Activated CD8-positive, alpha-beta T cell treated with anti-CD3 and anti-CD28 coated beads, Interleukin-2, amount 10 ng/mL, durations not matched to agents 7 days and 5 days (primary cell): ENCODE results near the gene GRM8. TPM values are rescaled to one million over a fixed set of nuclear protein-coding genes. Genes with fewer than 3 reads are reported as not detected.

Experiments used
- ATAC-seq: fragments of 150-1000 bp; cut with Tn5 transposase; one replicate; pipeline ENCODE4 v1.10.0; 2021; ENCODE audit warnings: moderate library complexity
- CTCF ChIA-PET: fragments of 350-600 bp; sonication (Branson Sonifier 250); formaldehyde crosslinking; loops from one replicate; lab custom pipeline; 2021; ENCODE audit warnings: antibody characterized with exemption; lab: Charles Lee
- POLR2A ChIA-PET: fragments of 350-600 bp; sonication (Branson Sonifier 250); formaldehyde crosslinking; loops from one replicate; lab custom pipeline; 2021; ENCODE audit warnings: antibody characterized with exemption; lab: Charles Lee
- DNase-seq: peaks from one replicate; pipeline ENCODE4 v3.0.0-alpha.2; 2020
- H3K27ac Mint-ChIP-seq: one replicate; pipeline ENCODE4 v1.8.0; 2021; ENCODE audit warnings: mild to moderate bottlenecking, mixed read lengths
- H3K27me3 Mint-ChIP-seq: one replicate; pipeline ENCODE4 v1.8.0; 2021; ENCODE audit warnings: low read depth, mixed read lengths
- H3K36me3 Mint-ChIP-seq: one replicate; pipeline ENCODE4 v1.8.0; 2021; ENCODE audit warnings: low read depth, mixed read lengths
- H3K4me1 Mint-ChIP-seq: one replicate; pipeline ENCODE4 v1.8.0; 2021; ENCODE audit warnings: low read depth, mixed read lengths
- H3K4me3 Mint-ChIP-seq: one replicate; pipeline ENCODE4 v1.8.0; 2021; ENCODE audit warnings: mild to moderate bottlenecking, mixed read lengths
- H3K9me3 Mint-ChIP-seq: one replicate; pipeline ENCODE4 v1.8.0; 2022; ENCODE audit warnings: mixed read lengths; ENCODE audit not compliant: insufficient read depth
- total RNA-seq, 2 experiments: library from RNA; stranded (reverse); gene quantifications; one replicate each; pipeline ENCODE4 v1.2.3, GENCODE V29; 2021

The GRM8 gene
- total RNA-seq, 2 experiments from 2014 or later: not detected

DNA sequence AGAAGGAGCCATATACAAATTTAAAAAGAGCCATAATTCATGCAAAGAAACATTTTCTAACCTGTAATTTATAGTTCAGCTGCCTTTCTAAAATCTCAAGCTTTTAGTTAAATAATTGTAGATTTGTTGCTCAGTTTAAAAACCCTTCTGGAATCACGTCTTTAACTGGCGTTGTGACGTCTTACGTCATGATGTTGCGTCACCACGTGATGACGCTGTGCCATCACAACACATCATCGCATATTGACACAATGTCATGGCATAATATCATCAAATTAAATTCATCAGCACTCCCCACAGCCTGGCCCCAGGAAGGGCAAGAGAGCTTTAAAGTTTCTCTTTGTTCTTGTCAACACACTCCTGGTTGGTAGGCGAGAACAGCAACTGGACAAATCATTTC lies 194.8 kb downstream of the GRM8 start:
- no peak overlapping the region for H3K4me3 Mint-ChIP-seq
- no peaks in the 10 kb centered on the region for H3K4me1 Mint-ChIP-seq
- no peak for DNase-seq
- POLR2A ChIA-PET: no interaction called here
- H3K9me3 Mint-ChIP-seq: no peaks in the 10 kb centered on the region
- ATAC-seq: no peak
- H3K27me3 Mint-ChIP-seq: no peaks in the 10 kb centered on the region
- CTCF ChIA-PET: no interaction called here
- no peak overlapping the region for H3K27ac Mint-ChIP-seq
- no peaks in the 10 kb centered on the region for H3K36me3 Mint-ChIP-seq

- H3K27me3 Mint-ChIP-seq: no peaks in the 10 kb centered on the region
- H3K4me1 Mint-ChIP-seq: no peaks in the 10 kb centered on the region
- no peaks in the 10 kb centered on the region for H3K9me3 Mint-ChIP-seq
- POLR2A ChIA-PET: no interaction called here
- no peaks in the 10 kb centered on the region for H3K36me3 Mint-ChIP-seq
- CTCF ChIA-PET: no interaction called here
- no peak overlapping the region for H3K4me3 Mint-ChIP-seq
- ATAC-seq (no peak), DNase-seq (no peak)
- H3K27ac Mint-ChIP-seq: no peak overlapping the region
These were observed 196.5 kb downstream of the GRM8 start for GRCh38 chr7:127056202-127056601.

GRCh38 chr7:127047521-127047920 lies 205.2 kb downstream of the GRM8 start:
- no peak overlapping the region for H3K4me3 Mint-ChIP-seq
- ATAC-seq: no peak
- no peaks in the 10 kb centered on the region for H3K27me3 Mint-ChIP-seq
- ChIA-PET POLR2A (no interaction called here), CTCF (no interaction called here)
- no peak for DNase-seq
- H3K27ac Mint-ChIP-seq: no peak overlapping the region
- H3K4me1 Mint-ChIP-seq: no peaks in the 10 kb centered on the region
- H3K9me3 Mint-ChIP-seq: no peaks in the 10 kb centered on the region
- no peaks in the 10 kb centered on the region for H3K36me3 Mint-ChIP-seq

DNA sequence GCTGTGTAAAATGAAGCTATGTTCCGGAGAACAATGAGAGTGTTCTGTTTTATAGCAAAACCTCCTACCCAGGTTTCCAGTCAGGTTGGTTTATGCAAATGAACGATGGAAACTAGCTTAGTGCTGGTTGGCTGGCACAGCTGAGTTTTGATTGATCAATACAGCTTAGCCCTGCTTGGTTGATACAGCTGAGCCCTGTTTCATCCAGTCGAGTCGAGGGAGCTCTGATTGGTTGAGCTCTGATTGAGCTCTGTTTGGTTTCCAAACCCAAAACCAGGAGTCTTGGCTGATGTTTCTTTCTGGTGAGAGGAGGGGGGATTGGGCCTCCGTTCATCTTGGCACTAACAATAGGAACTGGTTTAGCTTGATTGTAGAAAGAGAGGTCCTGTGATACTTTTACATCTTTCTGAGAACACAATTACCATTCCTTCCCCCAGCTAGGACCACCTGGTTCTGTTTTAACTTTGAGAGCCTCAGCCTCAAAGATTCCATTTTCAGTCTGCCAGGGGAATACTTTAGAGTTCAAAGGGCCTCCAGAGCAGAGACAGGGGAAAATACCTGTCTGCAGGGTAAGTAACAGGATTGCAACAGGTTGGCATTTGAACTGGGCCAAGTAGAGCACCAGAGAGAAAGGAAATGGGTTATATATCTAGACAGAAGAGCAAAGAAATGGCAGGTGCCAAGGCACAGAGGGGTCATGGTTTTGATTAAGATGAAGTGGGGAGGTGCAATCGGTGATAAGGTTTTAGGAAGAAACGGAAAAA lies 210.9 kb downstream of the GRM8 start:
- H3K4me3 Mint-ChIP-seq: no peak overlapping the region
- no peaks in the 10 kb centered on the region for H3K4me1 Mint-ChIP-seq
- DNase-seq (no peak), ATAC-seq (no peak)
- ChIA-PET POLR2A (no interaction called here), CTCF (no interaction called here)
- H3K27ac Mint-ChIP-seq: no peak overlapping the region
- no peaks in the 10 kb centered on the region for H3K9me3 Mint-ChIP-seq
- H3K36me3 Mint-ChIP-seq: no peaks in the 10 kb centered on the region
- no peaks in the 10 kb centered on the region for H3K27me3 Mint-ChIP-seq

GRCh38 chr7:127040042-127040441 lies 212.7 kb downstream of the GRM8 start:
- Mint-ChIP-seq H3K27ac (no peak overlapping the region), H3K9me3 (no peaks in the 10 kb centered on the region), H3K4me1 (no peaks in the 10 kb centered on the region), H3K4me3 (no peak overlapping the region), H3K27me3 (peaks cover 2% of the 10 kb centered on the region), H3K36me3 (no peaks in the 10 kb centered on the region)
- POLR2A ChIA-PET: no interaction called here
- no peak for DNase-seq
- ATAC-seq: no peak
- CTCF ChIA-PET: no interaction called here

DNA sequence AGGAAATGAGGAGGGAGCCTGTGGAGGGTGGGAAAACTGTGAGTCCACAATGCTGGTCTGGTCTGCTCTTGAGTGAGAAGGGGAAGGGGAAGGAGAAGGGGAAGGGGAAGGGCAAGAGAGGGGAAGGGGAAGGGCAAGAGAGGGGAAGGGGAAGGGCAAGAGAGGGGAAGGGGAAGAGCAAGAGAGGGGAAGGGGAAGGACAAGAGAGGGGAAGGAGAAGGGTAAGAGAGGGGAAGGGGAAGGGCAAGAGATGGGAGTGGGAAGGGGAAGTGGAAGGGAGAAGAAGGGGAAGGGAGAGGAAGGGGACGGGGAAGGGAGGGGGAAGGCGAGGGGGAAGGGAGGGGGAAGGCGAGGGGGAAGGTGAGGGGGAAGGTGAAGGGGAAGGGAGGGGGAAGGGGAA lies 213.2 kb downstream of the GRM8 start:
- no peak overlapping the region for H3K4me3 Mint-ChIP-seq
- CTCF ChIA-PET: no interaction called here
- H3K36me3 Mint-ChIP-seq: no peaks in the 10 kb centered on the region
- no peak for ATAC-seq
- H3K27ac Mint-ChIP-seq: no peak overlapping the region
- no peak for DNase-seq
- peaks cover 2% of the 10 kb centered on the region for H3K27me3 Mint-ChIP-seq
- POLR2A ChIA-PET: no interaction called here
- no peaks in the 10 kb centered on the region for H3K4me1 Mint-ChIP-seq
- H3K9me3 Mint-ChIP-seq: no peaks in the 10 kb centered on the region

DNA sequence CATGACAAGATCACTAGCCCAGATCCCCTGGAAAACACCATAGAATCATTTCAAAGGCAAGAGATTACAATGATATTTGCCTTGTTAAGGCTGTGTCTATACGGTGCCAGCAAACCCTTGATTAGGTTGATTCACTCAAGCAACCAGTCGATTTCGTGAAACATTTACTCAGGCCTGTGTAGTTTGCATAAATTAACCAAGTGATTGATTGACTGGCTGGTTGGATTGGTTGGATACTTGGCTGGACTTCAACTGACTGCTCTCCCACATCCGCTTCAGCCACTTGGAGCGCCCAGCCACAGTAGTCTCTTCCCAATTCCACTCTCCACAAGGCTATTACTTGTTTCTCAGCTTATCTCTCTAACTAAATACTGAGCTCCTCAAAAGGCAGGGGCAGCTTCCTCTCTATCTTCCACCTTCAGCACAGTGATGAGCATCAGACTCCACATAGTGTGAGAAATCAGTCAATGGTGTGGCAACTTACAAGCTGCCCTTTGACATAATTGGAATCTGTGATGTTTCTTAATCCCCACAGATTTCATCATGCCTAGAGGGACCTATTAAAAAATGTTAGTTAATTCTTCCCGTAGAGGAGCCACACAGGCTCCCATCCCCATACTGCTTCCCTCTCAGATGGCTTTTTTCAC lies 217.4 kb downstream of the GRM8 start:
- no peak overlapping the region for H3K27ac Mint-ChIP-seq
- no peak for ATAC-seq
- ChIA-PET CTCF (no interaction called here), POLR2A (no interaction called here)
- no peaks in the 10 kb centered on the region for H3K9me3 Mint-ChIP-seq
- no peaks in the 10 kb centered on the region for H3K4me1 Mint-ChIP-seq
- no peaks in the 10 kb centered on the region for H3K36me3 Mint-ChIP-seq
- DNase-seq: no peak
- peaks cover 2% of the 10 kb centered on the region for H3K27me3 Mint-ChIP-seq
- H3K4me3 Mint-ChIP-seq: no peak overlapping the region

- DNase-seq: no peak
- H3K27ac Mint-ChIP-seq: no peak overlapping the region
- no peak overlapping the region for H3K4me3 Mint-ChIP-seq
- no peaks in the 10 kb centered on the region for H3K4me1 Mint-ChIP-seq
- peaks cover 2% of the 10 kb centered on the region for H3K27me3 Mint-ChIP-seq
- no peaks in the 10 kb centered on the region for H3K36me3 Mint-ChIP-seq
- POLR2A ChIA-PET: no interaction called here
- no peak for ATAC-seq
- H3K9me3 Mint-ChIP-seq: no peaks in the 10 kb centered on the region
- CTCF ChIA-PET: no interaction called here
These were observed 218.4 kb downstream of the GRM8 start for GRCh38 chr7:127034186-127034806.

- no peaks in the 10 kb centered on the region for H3K9me3 Mint-ChIP-seq
- H3K4me1 Mint-ChIP-seq: no peaks in the 10 kb centered on the region
- H3K36me3 Mint-ChIP-seq: no peaks in the 10 kb centered on the region
- DNase-seq: no peak
- no peak overlapping the region for H3K27ac Mint-ChIP-seq
- CTCF ChIA-PET: no interaction called here
- no peaks in the 10 kb centered on the region for H3K27me3 Mint-ChIP-seq
- POLR2A ChIA-PET: no interaction called here
- H3K4me3 Mint-ChIP-seq: no peak overlapping the region
- no peak for ATAC-seq
These were observed 222.9 kb downstream of the GRM8 start for GRCh38 chr7:127029823-127030222.

DNA sequence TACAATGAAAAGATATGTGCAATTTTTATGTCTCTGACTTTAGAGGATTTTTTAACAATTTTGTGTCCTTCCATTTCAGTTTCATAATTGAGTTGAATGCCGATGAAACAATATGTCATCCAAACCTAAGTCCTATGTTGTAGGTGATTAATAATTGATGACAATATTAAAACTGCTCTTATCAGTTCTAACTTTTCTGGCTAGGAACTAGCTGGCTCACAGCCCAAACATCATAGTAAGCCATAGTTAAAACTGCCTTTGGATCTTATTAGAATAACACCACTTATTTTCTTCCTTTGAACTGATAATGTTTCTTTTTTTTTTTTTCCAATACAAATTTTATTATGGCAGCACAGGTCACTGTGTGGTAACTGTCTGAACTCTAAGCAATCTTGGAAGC lies 230.9 kb downstream of the GRM8 start:
- CTCF ChIA-PET: interaction anchor here (0.6 kb wide), 1 partner anchor 59 kb away, joined by 3 read pairs; no protein-coding TSS in a partner anchor

GRCh38 chr7:127021019-127021738 lies 231.6 kb downstream of the GRM8 start:
- ChIA-PET CTCF (interaction anchor here (0.6 kb wide), 1 partner anchor 59 kb away, joined by 3 read pairs; no protein-coding TSS in a partner anchor), POLR2A (no interaction called here)
- no peak for DNase-seq
- no peak overlapping the region for H3K4me3 Mint-ChIP-seq
- no peaks in the 10 kb centered on the region for H3K9me3 Mint-ChIP-seq
- no peaks in the 10 kb centered on the region for H3K4me1 Mint-ChIP-seq
- H3K27me3 Mint-ChIP-seq: no peaks in the 10 kb centered on the region
- no peaks in the 10 kb centered on the region for H3K36me3 Mint-ChIP-seq
- no peak for ATAC-seq
- H3K27ac Mint-ChIP-seq: no peak overlapping the region

More for the DNA sequence above, 230.9 kb downstream of the GRM8 start:
- no peak for ATAC-seq
- POLR2A ChIA-PET: no interaction called here
- H3K4me1 Mint-ChIP-seq: no peaks in the 10 kb centered on the region
- H3K27ac Mint-ChIP-seq: no peak overlapping the region
- H3K9me3 Mint-ChIP-seq: no peaks in the 10 kb centered on the region
- no peak for DNase-seq
- no peaks in the 10 kb centered on the region for H3K36me3 Mint-ChIP-seq
- H3K27me3 Mint-ChIP-seq: no peaks in the 10 kb centered on the region
- no peak overlapping the region for H3K4me3 Mint-ChIP-seq

- ChIA-PET POLR2A (no interaction called here), CTCF (no interaction called here)
- H3K27me3 Mint-ChIP-seq: no peaks in the 10 kb centered on the region
- H3K36me3 Mint-ChIP-seq: no peaks in the 10 kb centered on the region
- H3K27ac Mint-ChIP-seq: no peak overlapping the region
- ATAC-seq (no peak), DNase-seq (no peak)
- H3K4me1 Mint-ChIP-seq: no peaks in the 10 kb centered on the region
- H3K4me3 Mint-ChIP-seq: no peak overlapping the region
- H3K9me3 Mint-ChIP-seq: no peaks in the 10 kb centered on the region
These were observed 233.9 kb downstream of the GRM8 start for GRCh38 chr7:127018889-127019288.
